DLD1 (cell line): Measurements from ENCODE around the gene MTX2.

Experiments
- in situ Hi-C: cut with HindIII; loops from 2 replicates; pipeline ENCODE4 v1.10.0; 2017; ENCODE audit warnings: low sequenced_read_pairs

Gene MTX2

GRCh38 chr2:176269319-176270099 is at the start of gene MTX2:
Gene MTX2 (plus strand): TSS chr2:176269442. CDS start chr2:176269630, 188 bp downstream.
- in situ Hi-C loops, result no loop called here

- in situ Hi-C loops, result no loop called here
Measured at GRCh38 chr2:176227874-176228273, 41.4 kb upstream of the MTX2 start.

- in situ Hi-C loops, result no loop called here
Measured at GRCh38 chr2:176234156-176234555, 35.1 kb upstream of the MTX2 start.

GRCh38 chr2:176234940-176235339 is 34.3 kb upstream of the MTX2 start:
- in situ Hi-C loops, result no loop called here

- in situ Hi-C loops, result no loop called here
Measured at GRCh38 chr2:176237456-176237855, 31.8 kb upstream of the MTX2 start.

- in situ Hi-C loops, result no loop called here
Measured at GRCh38 chr2:176239031-176239430, 30.2 kb upstream of the MTX2 start.

GRCh38 chr2:176240301-176240700 is 28.9 kb upstream of the MTX2 start:
- in situ Hi-C loops, result no loop called here

- in situ Hi-C loops, result no loop called here
Measured at GRCh38 chr2:176242276-176242675, 27.0 kb upstream of the MTX2 start.

GRCh38 chr2:176246331-176246730 is 22.9 kb upstream of the MTX2 start:
- in situ Hi-C loops, result no loop called here

GRCh38 chr2:176247859-176248258 is 21.4 kb upstream of the MTX2 start:
- in situ Hi-C loops, result no loop called here

- in situ Hi-C loops, result no loop called here
Measured at GRCh38 chr2:176251928-176252327, 17.3 kb upstream of the MTX2 start.

GRCh38 chr2:176260689-176261088 is 8.6 kb upstream of the MTX2 start:
- in situ Hi-C loops, result no loop called here

GRCh38 chr2:176261136-176261535 is 8.1 kb upstream of the MTX2 start:
- in situ Hi-C loops, result no loop called here

GRCh38 chr2:176268976-176269318 is 295 bp upstream of the MTX2 start:
- in situ Hi-C loops, result no loop called here

- in situ Hi-C loops, result no loop called here
Measured at GRCh38 chr2:176270100-176270750, 983 bp downstream of the MTX2 start.

- in situ Hi-C loops, result no loop called here
Measured at GRCh38 chr2:176272870-176273459, 3.7 kb downstream of the MTX2 start.

- in situ Hi-C loops, result no loop called here
Measured at GRCh38 chr2:176278927-176279326, 9.7 kb downstream of the MTX2 start.

- in situ Hi-C loops, result no loop called here
Measured at GRCh38 chr2:176280156-176280555, 10.9 kb downstream of the MTX2 start.

GRCh38 chr2:176280867-176281658 is 11.8 kb downstream of the MTX2 start:
- in situ Hi-C loops, result no loop called here

GRCh38 chr2:176283291-176284068 is 14.2 kb downstream of the MTX2 start:
- in situ Hi-C loops, result no loop called here
